Hepatocyte (in vitro differentiated cells): Measurements from ENCODE around the gene SLC8A1.

Experiments
- CTCF ChIP-seq: fragments of 200-600 bp; sonication (generic); IDR thresholded peaks from 2 replicates; pipeline ENCODE4 v1.5.1; 2016; ENCODE audit warnings: antibody characterized with exemption, mild to moderate bottlenecking; ENCODE audit not compliant: poor library complexity
- EZH2 ChIP-seq: fragments of 200-600 bp; sonication (generic); IDR thresholded peaks from 2 replicates; pipeline ENCODE4 v1.6.1; 2016; ENCODE audit warnings: antibody characterized with exemption, mild to moderate bottlenecking, borderline replicate concordance
- EZH2phosphoT487 ChIP-seq: fragments of 200-600 bp; sonication (generic); IDR thresholded peaks from one replicate; pipeline ENCODE4 v1.6.1; 2018; ENCODE audit warnings: antibody characterized with exemption, mild to moderate bottlenecking, low read depth, moderate library complexity; ENCODE audit not compliant: unreplicated experiment, severe bottlenecking

- no peak for TF ChIP-seq EZH2phosphoT487
- no peak for TF ChIP-seq CTCF
- TF ChIP-seq EZH2 = no peak
Observed at GRCh38 chr2:40200366-40200915, 251.4 kb downstream of the SLC8A1 start.
